Fibroblast of the aortic adventitia (primary cell): ENCODE results near the gene ANKRD13D. TPM values are rescaled to one million over a fixed set of nuclear protein-coding genes. Genes with fewer than 3 reads are reported as not detected.

Experiments
- DNase-seq: peaks from one replicate; pipeline ENCODE4 v3.0.0-alpha.2; 2010; ENCODE audit warnings: low read depth
- H3K4me3 ChIP-seq: 2 replicates; pipeline ENCODE4 v1.5.1; 2011; ENCODE audit warnings: low read depth, mild to moderate bottlenecking, control low read depth, low read length, moderate library complexity
- CTCF ChIP-seq: IDR thresholded peaks from 2 replicates; pipeline ENCODE4 v1.5.1; 2011; ENCODE audit warnings: mild to moderate bottlenecking, low read length, control low read depth, inconsistent platforms; ENCODE audit not compliant: insufficient read depth
- total RNA-seq: library from RNA; depleted of rRNA; stranded (reverse); fragments of >200 nt; gene quantifications from 2 replicates; pipeline ENCODE4 v1.2.3, GENCODE V29; 2012; ENCODE audit warnings: low replicate concordance

ANKRD13D gene
- 12.1 and 25.3 TPM in 2 replicates for total RNA-seq

GRCh38 chr11:67289226-67289650 lies at the start of gene ANKRD13D:
ANKRD13D (plus strand) TSS chr11:67289303; CDS start chr11:67289461, 158 bp downstream.
- no peak for TF ChIP-seq CTCF
- peak within 1 kb of the TSS; percentile 84 for H3K4me3 ChIP-seq
- DNase-seq = no peak

GRCh38 chr11:67239783-67240575 lies 49.1 kb upstream of the ANKRD13D start:
- peak; percentile 28 for TF ChIP-seq CTCF

GRCh38 chr11:67240576-67241389 lies 48.3 kb upstream of the ANKRD13D start:
- peak; percentile 76 for DNase-seq
- peak overlapping the region; percentile 92 for H3K4me3 ChIP-seq
- no peak for TF ChIP-seq CTCF

More at GRCh38 chr11:67239783-67240575, 49.1 kb upstream of the ANKRD13D start:
- DNase-seq = peak; percentile 98
- H3K4me3 ChIP-seq = peak overlapping the region; percentile 92

- TF ChIP-seq CTCF = no peak
- no peak for DNase-seq
- H3K4me3 ChIP-seq = no peak overlapping the region
Measured at GRCh38 chr11:67242548-67242947, 46.6 kb upstream of the ANKRD13D start.

- no peak for TF ChIP-seq CTCF
- H3K4me3 ChIP-seq = no peak overlapping the region
- no peak for DNase-seq
Measured at GRCh38 chr11:67243051-67243450, 46.1 kb upstream of the ANKRD13D start.

- no peak overlapping the region for H3K4me3 ChIP-seq
- TF ChIP-seq CTCF = no peak
- DNase-seq = no peak
Measured at GRCh38 chr11:67245046-67245445, 44.1 kb upstream of the ANKRD13D start.
